CD4-positive, alpha-beta T cell treated with Interleukin-4 for 1 hour (primary cell): Measurements from ENCODE around the gene C22orf23.
"Not testable (repeated sequence)": the region's sequence is repeated elsewhere in the genome, so short reads cannot be mapped to it uniquely, and the experiment has no call there.

Source experiments
- DNase-seq, 2 donors: peaks; one replicate each; pipeline ENCODE4 v3.0.0-alpha.2; 2020 to 2022

The C22orf23 gene

DNA sequence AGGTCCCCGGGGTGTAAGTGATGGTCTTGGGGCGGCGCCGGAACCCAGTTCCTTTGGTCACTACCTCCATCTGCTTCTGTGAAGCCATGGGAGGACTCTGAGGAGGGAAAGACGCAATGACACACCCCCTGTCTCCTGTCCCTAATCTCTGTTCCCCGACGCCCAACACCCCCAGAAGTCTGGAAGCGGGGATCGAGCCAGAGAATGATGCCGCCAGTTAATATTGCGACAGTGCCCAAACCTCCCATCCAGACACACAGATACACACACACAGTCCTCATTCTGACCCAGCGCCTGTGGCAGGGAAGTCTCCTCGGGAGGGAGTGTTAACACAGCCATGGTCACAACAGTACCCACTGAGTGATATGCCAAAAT is 352 bp downstream of the C22orf23 start:
- no peak for DNase-seq

DNA sequence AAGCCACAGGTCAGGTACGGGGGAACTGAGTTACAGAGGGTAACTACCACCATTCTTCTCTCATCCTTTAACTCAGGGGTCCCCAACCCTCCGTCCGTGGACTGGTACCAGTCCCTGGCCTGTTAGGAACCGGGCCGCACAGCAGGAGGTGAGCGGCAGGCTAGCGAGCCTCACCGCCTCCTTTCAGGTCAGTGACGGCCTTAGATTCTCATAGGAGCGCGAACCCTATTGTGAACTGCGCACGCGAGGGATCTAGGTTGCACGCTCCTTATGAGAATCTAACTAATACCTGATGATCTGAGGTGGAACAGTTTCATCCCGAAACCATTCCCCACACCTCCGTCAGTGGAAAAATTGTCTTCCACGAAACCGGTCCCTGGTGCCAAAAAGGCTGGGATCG is 772 bp downstream of the C22orf23 start:
- DNase-seq = not testable (repeated sequence)

DNA sequence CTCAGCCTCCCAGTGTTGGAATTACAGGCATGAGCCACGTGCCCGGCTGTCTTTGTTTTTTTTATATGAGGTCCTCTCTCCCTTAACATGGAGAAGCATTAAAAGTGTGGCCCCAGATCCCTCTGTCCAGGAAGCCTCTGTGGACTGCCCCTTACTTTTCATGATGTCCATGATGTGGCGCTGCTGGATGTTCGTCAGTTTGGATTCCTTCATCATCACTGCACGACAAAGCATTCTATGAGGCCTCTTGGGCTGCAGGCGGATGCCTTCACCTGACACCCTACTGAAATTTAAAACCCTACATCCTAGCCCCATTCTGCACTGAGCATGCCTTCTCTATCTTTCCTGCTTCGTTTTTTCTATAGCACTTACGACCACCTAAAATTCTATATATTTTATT is 2.1 kb downstream of the C22orf23 start:
- no peak for DNase-seq

DNA sequence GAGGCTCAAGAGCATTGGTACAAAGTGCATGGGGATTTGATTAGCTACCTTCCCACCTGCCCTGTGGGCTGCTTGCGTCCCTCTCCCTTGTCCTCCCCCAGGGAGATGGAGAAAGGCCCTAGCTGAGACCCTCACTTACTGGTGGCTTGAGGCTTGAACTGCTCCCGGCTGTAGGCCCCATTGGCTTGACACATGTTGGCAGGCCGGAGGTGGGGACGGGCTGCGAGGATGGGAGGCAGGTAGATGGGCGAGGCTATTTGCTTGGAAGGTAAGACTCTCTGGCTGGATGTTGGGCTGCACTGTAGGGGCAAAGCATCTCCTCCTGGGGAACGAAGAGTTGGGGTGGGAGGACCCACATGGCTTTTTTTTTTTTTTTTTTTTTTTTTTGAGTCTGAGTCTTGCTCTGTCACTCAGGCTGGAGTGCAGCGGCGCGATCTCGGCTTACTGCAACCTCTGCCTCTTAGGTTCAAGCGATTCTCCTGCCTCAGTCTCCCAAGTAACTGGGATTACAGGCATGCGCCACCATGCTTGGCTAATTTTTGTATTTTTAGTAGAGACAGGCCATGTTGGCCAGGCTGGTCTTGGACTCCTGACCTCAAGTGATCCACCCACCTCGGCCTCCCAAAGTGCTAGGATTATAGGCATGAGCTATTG is 6.1 kb downstream of the C22orf23 start:
- DNase-seq = not testable (repeated sequence)

DNA sequence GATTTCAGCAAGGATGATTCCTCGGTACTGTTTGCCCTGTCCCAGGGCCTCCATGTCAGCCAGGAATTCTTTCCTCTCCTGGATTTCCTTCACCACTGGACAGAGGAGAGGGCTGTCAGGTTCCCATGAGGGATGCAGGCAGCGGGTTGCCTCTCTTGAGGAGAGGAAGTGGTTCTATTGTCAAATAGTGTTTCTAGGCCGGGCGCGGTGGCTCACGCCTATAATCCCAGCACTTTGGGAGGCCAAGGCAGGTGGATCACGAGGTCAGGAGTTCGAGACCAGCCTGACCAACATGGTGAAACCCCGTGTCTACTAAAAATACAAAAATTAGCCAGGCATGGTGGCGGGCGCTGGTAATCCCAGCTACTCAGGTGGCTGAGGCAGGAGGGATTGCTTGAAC is 9.0 kb downstream of the C22orf23 start:
- DNase-seq = not testable (repeated sequence)

DNA sequence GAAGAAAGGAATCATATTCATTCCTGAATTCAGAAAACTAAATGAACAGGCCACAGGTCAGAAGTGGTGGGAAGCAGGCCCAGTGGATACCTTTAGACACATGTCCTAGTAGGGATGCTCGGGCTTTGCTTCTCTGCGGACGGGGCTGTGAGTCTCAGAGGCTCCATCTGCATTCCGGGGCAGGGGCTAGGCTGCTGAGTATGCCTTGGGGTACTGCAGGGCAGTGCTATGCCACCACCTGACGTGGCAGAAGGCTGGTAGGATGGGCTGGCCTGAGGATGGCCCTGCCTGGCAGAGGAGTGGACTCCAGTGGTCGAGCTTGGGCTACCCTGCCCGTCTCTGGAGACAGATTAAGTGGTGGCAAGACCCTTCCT is 9.6 kb downstream of the C22orf23 start:
- DNase-seq = no peak

DNA sequence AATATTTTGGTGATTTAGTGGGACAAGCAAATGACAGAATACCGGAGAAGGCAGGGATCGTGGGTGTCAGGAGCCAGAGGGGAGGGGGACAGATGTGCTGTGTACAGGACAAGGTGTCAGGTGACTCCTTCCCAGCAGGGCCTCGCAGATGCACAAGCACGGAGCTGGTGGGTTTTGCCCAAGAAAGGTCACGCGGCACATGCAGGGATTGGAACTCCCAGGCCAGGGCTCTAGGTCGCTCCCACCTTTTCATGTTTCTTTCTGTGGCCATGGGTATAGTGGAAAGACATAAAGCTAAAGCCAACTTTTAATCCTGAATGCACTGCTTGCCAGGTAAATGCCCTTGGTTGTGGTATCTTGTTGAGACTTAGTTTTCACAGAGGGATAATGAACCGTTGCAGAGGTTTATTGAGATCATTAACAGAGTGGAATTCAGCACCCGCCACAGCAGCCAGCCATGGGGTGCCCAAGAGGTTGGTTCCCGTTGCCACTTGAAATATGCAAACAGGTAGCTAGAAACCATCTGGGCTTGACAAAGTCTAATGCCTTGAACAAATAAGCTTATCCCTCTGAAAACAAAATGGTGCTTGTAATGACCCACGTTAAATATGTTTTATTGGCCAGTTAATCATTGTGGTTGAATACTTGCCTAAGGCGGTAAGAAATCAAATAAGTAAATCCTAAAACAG is 10.1 kb downstream of the C22orf23 start:
- DNase-seq = no peak

DNA sequence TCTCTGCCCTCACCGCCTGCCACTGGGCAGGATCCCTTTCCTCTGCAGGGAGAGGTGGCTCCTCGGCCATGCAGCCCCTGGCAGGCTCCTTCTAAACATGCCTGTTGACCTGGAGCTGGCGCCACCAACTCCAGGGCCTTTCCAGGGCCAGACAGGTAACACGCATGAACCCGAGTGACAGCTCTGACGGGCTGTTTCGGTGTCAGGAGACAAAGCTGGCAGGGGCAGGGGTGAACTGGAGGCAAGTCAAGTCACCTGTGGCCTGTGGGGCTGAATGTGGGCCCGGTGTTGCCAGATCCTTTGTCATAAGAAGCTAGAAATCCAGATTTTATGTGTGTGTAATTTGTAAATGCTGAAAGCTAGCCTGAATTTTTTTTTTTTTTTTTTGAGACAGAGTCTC is 11.3 kb downstream of the C22orf23 start:
- DNase-seq = no peak

DNA sequence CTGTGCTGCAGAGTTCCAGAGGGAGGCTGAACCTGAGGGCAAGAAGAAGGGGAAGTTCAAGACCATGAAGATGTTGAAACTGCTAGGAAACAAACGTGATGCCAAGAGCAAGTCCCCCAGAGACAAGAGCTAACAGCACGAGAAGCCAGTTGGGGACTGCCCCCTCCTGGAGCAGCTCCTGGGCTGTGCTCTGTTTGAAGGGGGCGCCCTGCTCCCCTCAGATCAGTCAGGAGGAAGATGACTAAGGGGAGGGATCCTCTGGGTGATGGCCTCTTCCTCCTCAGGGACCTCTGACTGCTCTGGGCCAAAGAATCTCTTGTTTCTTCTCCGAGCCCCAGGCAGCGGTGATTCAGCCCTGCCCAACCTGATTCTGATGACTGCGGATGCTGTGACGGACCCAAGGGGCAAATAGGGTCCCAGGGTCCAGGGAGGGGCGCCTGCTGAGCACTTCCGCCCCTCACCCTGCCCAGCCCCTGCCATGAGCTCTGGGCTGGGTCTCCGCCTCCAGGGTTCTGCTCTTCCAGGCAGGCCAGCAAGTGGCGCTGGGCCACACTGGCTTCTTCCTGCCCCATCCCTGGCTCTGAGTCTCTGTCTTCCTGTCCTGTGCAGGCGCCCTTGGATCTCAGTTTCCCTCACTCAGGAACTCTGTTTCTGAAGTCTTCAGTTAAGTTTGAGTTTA is 12.6 kb downstream of the C22orf23 start:
- no peak for DNase-seq

DNA sequence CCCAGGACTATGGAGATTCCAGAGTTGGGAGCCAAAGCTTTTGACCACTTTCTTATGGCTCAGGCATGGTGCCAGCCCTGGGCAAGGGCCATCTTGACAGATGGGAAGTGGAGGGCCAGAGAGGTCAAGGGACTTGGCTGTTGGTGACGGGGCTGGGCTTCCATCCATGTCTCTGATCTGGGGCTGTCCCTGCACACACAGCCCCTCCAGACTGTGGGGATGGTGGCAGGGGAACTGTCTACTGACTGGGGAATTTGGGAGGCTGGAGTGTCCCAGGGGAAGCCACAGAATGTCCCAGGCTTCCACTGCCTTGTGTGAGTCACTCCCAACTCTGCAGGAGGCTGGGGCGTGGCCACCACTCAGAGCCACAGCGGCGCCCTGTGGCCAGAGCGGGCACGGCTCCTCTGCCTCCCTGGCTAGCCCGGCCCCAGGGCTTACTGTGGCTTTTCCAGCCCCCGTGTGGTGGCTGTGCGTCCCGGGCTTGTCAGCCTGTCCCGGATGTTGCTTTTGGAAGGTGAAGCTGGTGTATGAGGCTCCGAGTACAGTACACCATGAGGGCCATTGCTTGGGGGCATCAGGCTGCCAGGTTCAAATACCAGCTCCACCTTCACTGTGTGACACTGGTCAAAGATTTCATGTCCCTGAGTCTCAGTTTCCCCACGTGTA is 19.6 kb downstream of the C22orf23 start:
- DNase-seq = peak; percentile 79 to 82

DNA sequence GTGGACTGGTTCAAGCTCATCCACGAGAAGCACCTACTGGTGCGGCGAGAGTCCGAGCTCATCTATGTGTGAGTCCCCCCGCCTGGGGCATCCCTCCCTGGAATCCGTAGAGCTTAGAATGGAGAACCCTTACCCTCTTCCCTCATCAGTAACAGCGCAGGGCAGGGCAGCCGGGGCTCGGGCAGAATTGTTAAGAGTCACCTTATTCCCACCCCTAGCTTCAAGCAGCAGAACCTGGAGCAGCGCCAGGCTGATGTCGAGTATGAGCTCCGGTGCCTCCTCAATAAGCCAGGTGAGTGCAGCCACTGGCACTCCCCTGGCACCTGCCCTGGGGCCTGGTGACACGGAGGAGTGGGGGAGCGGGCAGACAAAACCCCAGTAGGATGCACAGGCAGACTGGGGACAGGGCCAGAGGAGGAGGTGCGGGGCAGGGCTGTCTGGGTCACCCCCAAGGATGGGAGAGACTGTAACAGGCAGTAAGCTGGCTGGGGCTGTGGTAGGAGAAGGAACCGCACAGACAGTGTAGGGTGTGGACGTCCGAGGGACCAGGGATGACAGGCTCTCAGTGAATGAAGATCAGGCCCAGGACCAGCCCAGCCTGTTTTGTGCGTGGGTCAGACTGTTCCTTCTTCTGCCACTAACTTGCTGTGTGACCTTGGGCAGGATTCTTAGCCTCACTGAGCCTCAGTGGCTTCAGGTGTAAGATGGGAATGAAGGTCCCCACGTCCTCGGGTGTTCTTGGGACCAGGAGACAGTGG is 20.4 kb downstream of the C22orf23 start:
- DNase-seq = no peak

DNA sequence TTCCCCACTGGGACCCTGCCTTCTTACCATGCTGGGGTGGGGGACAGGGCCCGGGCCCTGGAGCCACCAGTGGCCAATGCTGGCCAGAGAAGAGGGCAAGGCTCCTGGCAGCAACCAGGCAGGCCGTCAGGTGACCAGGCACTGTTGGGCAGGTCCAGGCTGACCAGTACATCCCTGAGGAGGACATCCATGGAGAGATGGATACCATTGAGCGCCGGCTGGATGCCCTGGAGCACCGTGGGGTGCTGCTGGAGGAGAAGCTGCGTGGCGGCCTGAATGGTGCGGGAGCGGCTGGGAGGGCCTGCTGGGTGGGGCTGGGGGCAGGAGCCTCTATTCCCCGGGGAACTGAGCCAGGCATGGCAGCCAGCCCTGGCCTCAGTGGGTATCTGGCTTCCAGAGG is 21.0 kb downstream of the C22orf23 start:
- no peak for DNase-seq

DNA sequence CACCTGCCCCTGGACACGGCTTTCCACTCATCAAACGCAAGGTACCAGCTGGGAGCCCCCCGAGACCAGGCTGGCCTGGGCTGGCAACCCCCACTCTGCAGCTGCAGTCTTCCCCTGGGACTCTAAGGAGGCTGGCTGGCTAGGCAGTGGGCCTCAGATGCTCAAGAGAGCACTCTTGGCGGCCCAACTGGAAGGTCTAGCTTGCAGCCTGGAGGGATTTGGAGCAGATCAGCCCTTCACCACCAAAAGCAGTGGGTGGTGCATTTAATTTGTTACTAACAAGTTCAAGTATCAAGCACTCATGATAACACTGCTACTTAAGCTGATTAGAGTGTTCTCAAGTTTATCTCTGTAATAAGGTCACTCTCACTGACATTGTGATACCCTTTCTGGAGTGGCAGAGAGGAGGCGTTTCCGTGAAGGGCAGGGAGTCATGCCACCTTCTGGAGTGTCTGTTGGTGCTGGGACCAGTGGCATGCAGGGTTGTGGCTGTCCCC is 21.5 kb downstream of the C22orf23 start:
- no peak for DNase-seq

DNA sequence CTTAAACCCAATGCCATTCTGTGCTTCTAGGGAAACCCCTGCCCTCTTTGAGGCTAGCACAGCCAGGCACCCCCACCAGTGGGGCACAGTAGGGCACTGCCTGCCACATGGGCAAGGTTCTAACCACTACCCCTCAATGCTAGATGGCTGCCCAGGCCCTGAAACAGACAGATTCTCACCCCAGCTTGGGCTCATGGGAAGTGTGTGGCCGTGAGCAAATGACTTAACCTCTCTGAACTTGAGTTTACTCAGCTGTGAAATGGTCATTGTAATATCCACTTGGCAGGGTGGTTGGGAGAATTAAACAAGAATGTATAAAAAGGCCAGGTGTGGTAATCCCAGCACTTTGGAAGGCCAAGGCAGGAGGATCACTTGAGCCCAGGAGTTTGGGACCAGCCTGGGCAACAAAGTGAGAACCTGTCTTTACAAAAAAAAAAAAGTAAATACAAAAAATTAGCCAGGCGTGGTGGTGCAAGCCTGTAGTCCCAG is 22.4 kb downstream of the C22orf23 start:
- DNase-seq = no peak

DNA sequence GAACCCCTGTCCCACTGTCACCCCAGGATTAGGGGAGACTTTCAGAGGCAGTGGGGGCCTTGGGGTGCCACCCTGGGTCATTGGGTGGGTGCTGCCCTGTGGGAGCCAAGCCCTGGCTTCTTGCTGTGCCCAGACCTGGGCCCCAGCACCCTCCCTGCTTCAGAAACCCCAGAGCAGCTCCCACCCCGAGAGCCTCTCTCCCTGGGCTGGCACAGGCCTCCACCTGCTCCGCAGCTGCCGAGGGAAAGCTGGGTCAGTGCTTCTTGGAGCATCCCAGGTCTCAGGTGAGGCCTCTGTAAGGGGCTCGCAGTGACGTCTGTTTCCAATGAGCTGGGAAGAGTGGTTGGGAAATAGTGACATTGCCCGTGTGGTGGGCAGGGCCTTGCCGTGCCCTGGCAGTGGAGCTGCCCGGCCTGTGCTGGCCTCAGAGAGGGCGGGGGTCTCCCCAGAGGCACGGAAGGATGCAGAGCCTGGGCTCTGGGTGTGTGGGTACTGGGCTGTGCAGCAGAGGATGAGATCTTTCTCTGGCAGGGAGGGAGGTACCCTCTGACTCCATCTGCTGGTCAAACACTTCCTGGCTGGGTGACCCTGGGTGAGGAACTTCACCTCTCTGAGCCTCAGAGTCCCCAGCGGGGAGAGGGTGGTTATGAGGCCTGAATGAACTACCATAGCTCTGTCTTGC is 23.0 kb downstream of the C22orf23 start:
- DNase-seq = no peak

DNA sequence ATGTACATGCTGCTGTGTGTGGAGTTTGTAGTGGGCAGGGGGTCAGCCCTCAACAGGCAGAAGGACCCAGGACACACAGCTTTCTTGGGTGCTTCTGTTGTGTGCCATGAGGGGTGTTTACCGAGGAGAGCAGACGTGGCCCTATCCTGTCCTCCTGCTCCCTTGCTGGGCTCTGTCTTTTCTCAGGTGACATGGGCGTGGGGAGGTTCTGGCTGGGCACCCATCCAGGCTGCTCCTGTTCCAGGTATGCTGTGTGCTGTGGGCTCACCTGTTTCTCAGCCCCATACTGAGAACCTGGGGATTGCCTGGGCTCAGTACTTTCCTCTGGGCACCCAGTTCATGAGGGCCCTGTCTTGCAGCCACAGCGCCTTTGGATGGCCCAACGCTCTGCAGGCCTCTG is 24.0 kb downstream of the C22orf23 start:
- no peak for DNase-seq

DNA sequence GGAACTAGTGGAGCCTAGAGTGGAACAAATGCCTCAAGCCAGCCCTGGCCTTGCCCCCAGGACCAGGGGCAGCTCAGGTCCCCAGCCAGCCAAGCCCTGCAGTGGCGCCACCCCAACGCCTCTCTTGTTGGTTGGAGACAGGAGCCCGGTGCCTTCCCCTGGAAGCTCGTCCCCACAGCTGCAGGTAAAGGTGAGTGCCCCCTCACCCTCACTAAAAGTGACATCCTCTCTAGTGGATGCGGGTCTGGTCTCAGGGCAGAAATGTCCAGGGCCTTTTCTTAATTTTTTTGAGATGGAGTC is 25.8 kb downstream of the C22orf23 start:
- DNase-seq = no peak

DNA sequence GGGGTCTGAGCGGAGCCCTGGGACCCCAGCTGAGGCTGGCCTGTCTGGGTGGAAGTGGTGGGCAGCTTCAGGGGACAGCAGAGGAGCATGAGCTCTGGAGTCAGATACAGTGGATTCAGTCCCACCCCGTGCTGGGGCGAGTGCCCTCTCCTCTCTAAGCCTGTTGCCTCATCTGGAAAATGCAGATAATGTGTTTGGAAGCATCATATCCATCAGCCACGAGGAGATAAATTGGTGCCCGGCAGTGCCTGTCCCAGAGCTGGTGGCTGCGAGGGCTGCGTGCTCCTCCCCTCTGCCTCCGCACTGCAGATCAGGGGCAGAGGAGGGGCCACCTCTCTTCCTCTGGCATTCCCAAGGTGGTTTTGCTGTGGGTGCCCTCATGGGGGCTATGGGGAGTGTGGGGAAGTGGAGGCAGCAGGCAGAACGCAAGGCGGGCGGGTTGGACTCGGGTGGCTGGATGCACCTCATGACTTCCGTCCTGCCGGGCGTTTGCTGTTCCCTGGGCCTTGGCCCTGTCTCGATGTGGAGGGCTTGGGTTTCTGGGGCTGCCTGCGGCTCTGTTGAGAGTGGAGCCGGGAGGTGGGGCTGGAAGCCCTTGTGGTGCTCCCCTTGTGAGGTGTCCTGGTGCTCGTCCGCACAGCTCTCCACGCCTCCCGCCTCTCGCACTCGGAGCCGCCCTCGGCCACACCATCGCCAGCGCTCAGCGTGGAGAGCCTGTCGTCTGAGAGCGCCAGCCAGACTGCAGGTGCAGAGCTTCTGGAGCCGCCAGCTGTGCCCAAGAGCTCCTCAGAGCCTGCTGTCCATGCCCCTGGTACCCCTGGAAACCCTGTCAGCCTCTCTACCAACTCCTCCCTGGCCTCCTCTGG is 26.4 kb downstream of the C22orf23 start:
- DNase-seq = no peak

DNA sequence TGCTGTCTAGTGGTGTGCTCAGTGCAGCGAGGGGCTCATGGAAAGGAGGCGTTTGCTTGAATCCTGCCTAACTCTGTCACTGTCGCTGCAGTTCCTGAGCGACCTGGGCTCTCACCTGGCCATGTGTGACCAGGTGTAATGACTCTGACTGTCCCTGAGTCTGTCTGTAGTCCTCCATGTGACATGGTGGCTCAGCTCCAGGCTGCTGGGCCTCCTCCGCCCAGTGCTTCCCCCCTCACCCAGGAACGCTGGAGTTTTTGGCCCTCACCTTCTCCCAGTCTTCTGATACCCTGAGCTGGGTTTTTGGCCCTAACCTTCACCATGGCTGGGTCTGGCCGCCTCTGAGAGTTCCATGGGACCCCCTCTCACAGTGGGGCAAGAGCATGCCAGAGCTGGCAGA is 27.0 kb downstream of the C22orf23 start:
- DNase-seq = no peak

DNA sequence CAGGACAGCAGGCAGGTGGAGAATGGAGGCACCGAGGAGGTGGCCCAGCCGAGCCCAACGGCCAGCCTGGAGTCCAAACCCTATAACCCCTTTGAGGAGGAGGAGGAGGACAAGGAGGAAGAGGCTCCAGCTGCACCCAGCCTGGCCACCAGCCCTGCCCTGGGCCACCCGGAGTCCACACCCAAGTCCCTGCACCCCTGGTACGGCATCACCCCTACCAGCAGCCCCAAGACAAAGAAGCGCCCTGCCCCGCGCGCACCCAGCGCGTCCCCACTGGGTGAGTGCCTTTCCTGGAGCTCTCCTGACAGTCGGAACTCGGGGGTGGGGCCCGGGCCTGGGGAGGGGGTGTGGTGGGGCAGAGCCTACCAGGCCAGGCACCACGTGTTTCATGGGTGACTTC is 27.6 kb downstream of the C22orf23 start:
- DNase-seq = no peak

DNA sequence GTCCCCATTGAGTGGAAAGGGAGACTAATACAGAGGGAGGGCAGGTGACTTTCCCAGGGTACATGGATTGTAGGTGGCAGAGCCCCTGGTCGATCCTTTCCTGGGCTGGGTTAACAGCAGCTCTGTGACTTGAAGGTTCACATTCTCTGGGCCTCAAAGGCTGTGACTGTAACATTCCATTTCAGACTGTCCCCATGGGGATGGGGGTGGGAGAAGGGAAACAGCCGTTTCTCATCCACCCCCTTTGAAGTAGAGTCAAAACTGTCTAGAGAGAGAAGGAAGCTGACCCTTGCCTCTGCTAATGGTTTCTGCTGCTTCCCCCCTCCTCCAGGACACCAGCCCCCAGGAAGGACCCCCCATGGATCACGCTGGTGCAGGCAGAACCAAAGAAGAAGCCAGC is 28.1 kb downstream of the C22orf23 start:
- no peak for DNase-seq
